GM10266 (cell line): ENCODE results near the gene LSAMP.
"Not testable (repeated sequence)": the region's sequence is repeated elsewhere in the genome, so short reads cannot be mapped to it uniquely, and the experiment has no call there.

Source experiments
- DNase-seq: peaks from one replicate; pipeline ENCODE4 v3.0.0; 2012; ENCODE audit errors: extremely low spot score
- TF ChIP-seq, protein P1 (sequence below): IDR thresholded peaks from 2 replicates; pipeline ENCODE4 v1.5.1; 2012; ENCODE audit warnings: mild to moderate bottlenecking, low read depth; ENCODE audit not compliant: control insufficient read depth, insufficient read depth; ENCODE audit errors: missing control alignments

Gene LSAMP

GRCh38 chr3:115848641-115849040, 596.6 kb downstream of the LSAMP start:
- TF ChIP-seq, protein P1, sequence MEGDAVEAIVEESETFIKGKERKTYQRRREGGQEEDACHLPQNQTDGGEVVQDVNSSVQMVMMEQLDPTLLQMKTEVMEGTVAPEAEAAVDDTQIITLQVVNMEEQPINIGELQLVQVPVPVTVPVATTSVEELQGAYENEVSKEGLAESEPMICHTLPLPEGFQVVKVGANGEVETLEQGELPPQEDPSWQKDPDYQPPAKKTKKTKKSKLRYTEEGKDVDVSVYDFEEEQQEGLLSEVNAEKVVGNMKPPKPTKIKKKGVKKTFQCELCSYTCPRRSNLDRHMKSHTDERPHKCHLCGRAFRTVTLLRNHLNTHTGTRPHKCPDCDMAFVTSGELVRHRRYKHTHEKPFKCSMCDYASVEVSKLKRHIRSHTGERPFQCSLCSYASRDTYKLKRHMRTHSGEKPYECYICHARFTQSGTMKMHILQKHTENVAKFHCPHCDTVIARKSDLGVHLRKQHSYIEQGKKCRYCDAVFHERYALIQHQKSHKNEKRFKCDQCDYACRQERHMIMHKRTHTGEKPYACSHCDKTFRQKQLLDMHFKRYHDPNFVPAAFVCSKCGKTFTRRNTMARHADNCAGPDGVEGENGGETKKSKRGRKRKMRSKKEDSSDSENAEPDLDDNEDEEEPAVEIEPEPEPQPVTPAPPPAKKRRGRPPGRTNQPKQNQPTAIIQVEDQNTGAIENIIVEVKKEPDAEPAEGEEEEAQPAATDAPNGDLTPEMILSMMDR = no peak
- DNase-seq = no peak

DNA sequence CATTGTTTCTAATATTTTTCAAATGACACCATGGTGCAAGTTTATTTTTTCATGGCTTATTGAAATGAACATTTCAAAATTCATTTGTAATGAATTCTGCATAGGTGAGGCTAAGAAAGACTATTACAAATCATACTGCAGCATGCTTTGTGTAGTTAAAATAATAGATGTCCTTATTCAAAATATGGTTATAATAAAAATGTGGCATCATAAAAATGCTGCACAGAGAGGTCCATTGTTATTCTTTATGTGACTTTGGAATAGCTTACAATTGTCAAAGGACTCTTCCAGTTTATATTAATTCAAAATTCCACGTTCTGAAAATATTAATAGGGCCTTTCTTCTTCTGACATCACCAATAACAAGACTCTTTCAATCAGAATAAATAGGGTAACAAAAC, 599.3 kb downstream of the LSAMP start:
- DNase-seq = no peak
- TF ChIP-seq, protein P1 = no peak

DNA sequence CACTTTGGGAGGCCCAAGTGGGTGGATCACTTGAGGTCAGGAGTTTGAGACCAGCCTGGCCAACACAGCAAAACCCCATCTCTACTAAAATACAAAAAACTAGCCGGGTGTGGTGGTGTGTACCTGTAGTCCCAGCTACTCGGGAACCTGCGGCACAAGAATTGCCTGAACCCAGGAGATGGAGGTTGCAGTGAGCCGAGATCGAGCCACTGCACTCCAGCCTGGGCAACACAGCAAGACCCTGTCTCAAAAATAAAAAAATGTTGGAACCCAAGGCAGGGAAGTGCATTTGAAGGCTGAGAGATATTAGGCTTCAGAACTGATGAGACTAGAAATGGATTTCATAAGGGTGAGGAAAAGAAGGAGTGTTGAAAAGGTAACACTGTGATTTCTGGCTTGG, 600.6 kb downstream of the LSAMP start:
- DNase-seq = not testable (repeated sequence)

DNA sequence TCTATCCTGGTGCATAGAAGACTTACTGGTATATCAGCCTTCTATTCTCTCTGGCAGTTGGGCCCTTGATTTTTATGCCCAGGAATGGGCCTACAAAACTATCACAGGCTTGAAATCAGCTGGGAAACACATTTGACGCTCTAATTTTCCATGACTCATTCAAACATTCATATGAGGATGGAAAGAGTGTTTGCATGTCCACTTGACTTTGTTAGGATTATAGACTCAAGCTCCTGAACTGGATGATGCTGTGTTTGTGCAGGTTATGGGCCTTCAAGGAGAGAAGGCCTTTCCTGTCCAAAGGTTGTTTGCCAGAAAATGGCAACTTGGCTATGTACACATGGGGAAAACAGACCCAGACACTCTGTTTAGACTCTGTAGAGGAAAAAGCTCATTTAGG, 602.1 kb downstream of the LSAMP start:
- DNase-seq = no peak
- TF ChIP-seq, protein P1 = no peak

- no peak for DNase-seq
- TF ChIP-seq, protein P1 = no peak
Measured at GRCh38 chr3:115839246-115839645, 606.0 kb downstream of the LSAMP start.

- TF ChIP-seq, protein P1 = no peak
- DNase-seq = no peak
Measured at GRCh38 chr3:115838786-115839185, 606.5 kb downstream of the LSAMP start.

DNA sequence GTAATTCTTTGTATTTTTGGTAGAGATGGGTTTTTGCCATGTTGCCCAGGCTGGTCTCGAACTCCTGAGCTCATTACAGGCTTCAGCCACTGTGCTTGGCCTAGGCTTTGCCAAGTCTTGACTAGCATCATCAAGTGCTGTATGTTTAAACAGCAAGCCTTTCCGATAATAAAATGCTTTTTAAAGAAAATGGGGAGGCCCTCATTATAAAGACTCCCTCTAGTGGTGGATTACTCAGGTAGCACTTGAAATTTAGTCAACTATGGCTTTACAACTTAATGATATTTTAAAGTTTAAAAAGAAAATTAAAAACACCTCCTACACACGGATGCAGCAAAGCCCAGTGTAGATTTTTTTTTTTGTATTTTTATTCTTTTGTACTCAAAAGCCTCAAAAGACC, 608.3 kb downstream of the LSAMP start:
- TF ChIP-seq, protein P1 = peak; percentile 53
- peak; percentile 14 for DNase-seq

GRCh38 chr3:115835946-115836345, 609.3 kb downstream of the LSAMP start:
- TF ChIP-seq, protein P1 = no peak
- no peak for DNase-seq
